ENCODE measurements around the gene ZDHHC18.

The ZDHHC18 gene

DNA sequence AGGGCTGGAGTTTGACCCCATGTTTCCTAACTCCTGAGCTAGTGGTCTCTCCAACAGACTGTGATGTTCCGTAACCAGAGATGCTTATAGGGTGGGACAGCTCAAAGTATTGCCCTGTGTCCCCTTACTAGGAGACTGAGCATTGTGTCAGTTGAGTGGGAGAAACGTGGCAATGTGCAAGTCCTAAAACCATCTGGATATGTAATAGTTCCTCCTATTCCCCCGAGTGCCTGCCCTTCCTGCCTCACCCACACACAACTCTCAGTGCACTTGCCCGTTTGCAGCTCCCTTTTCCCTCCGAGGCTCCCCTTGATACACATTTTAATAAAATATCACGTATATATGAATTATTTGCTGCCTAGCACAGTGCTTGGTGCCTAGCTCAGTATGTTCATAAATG is 35.3 kb upstream of the ZDHHC18 start:
- no peak for DNase-seq (ENCODE audit: low spot score)
- H3K27me3 ChIP-seq (ENCODE audit: insufficient read depth, poor library complexity, severe bottlenecking) = no peaks in the 10 kb centered on the region
- no peak overlapping the region for H3K27ac ChIP-seq (ENCODE audit: poor library complexity, severe bottlenecking)
- H3K4me3 ChIP-seq (ENCODE audit: severe bottlenecking) = no peak overlapping the region
- peaks cover 8% of the 10 kb centered on the region for H3K4me1 ChIP-seq (ENCODE audit: insufficient read depth, poor library complexity, severe bottlenecking)
- H3K36me3 ChIP-seq (ENCODE audit: low read depth) = peaks cover 5% of the 10 kb centered on the region; the same call in 1 of the 2 replicates
- TF ChIP-seq, protein P1, sequence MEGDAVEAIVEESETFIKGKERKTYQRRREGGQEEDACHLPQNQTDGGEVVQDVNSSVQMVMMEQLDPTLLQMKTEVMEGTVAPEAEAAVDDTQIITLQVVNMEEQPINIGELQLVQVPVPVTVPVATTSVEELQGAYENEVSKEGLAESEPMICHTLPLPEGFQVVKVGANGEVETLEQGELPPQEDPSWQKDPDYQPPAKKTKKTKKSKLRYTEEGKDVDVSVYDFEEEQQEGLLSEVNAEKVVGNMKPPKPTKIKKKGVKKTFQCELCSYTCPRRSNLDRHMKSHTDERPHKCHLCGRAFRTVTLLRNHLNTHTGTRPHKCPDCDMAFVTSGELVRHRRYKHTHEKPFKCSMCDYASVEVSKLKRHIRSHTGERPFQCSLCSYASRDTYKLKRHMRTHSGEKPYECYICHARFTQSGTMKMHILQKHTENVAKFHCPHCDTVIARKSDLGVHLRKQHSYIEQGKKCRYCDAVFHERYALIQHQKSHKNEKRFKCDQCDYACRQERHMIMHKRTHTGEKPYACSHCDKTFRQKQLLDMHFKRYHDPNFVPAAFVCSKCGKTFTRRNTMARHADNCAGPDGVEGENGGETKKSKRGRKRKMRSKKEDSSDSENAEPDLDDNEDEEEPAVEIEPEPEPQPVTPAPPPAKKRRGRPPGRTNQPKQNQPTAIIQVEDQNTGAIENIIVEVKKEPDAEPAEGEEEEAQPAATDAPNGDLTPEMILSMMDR (IDR thresholded peaks at IDR 0.05; ENCODE audit: poor library complexity, severe bottlenecking) = no peak
- H3K9me3 ChIP-seq (ENCODE audit: severe bottlenecking) = no peaks in the 10 kb centered on the region
- ATAC-seq (ENCODE audit: low read depth) = no peak

DNA sequence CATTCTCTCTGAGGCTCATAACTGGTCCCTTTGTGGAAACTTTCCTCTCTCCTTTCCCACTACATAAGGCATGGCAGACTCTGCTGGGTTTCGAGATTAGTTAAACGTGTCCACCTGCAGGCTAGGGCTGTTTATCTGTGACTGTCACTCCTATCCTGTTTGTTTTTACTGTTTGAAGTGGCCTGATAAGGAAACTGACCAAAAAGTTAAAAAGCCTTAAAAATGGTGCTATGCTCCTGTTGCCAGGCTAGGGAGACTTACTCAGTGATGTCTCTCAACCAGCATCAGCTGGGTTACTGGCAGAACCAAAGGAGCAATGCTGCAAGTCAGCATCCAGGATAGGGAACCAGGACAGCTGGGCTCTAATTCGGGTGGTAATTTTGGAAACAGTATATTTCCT is 34.9 kb upstream of the ZDHHC18 start:
- TF ChIP-seq, protein P1 (IDR thresholded peaks at IDR 0.05; ENCODE audit: poor library complexity, severe bottlenecking) = no peak

DNA sequence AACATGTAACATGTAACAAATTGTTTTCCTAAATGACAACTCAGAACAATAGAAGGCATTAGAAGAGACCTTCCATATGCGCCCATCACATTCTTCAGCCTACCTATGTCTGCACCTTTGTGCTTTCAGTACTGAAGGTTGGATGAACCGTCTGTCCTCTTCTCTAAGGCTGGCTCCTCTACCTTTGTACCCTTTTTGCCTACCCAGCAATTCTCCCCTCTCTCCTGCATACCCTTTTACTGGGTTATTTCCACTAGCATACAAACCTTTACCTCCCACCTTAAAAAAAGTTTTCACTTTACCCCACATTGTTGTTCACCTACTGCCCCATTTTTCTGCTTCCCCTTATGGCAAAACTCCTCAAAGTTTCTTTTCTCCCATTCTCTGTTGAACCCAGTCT is 33.6 kb upstream of the ZDHHC18 start:
- Histone ChIP-seq H3K4me1 (ENCODE audit: insufficient read depth, poor library complexity, severe bottlenecking) (no peaks in the 10 kb centered on the region), H3K4me3 (ENCODE audit: severe bottlenecking) (no peak overlapping the region), H3K36me3 (ENCODE audit: low read depth) (peaks cover 5% of the 10 kb centered on the region; the same call in 1 of the 2 replicates), H3K27me3 (ENCODE audit: insufficient read depth, poor library complexity, severe bottlenecking) (no peaks in the 10 kb centered on the region), H3K27ac (ENCODE audit: poor library complexity, severe bottlenecking) (no peak overlapping the region), H3K9me3 (ENCODE audit: severe bottlenecking) (no peaks in the 10 kb centered on the region)
- DNase-seq (ENCODE audit: low spot score) (no peak), ATAC-seq (ENCODE audit: low read depth) (no peak)
- TF ChIP-seq, protein P1 (IDR thresholded peaks at IDR 0.05; ENCODE audit: poor library complexity, severe bottlenecking) = no peak

More for the DNA sequence above, 34.9 kb upstream of the ZDHHC18 start:
- H3K27me3 ChIP-seq (ENCODE audit: insufficient read depth, poor library complexity, severe bottlenecking) = no peaks in the 10 kb centered on the region
- H3K36me3 ChIP-seq (ENCODE audit: low read depth) = peaks cover 5% of the 10 kb centered on the region; the same call in 1 of the 2 replicates
- no peak overlapping the region for H3K27ac ChIP-seq (ENCODE audit: poor library complexity, severe bottlenecking)
- ATAC-seq (ENCODE audit: low read depth) (no peak), DNase-seq (ENCODE audit: low spot score) (no peak)
- peaks cover 5% of the 10 kb centered on the region for H3K4me1 ChIP-seq (ENCODE audit: insufficient read depth, poor library complexity, severe bottlenecking)
- H3K9me3 ChIP-seq (ENCODE audit: severe bottlenecking) = no peaks in the 10 kb centered on the region
- no peak overlapping the region for H3K4me3 ChIP-seq (ENCODE audit: severe bottlenecking)

DNA sequence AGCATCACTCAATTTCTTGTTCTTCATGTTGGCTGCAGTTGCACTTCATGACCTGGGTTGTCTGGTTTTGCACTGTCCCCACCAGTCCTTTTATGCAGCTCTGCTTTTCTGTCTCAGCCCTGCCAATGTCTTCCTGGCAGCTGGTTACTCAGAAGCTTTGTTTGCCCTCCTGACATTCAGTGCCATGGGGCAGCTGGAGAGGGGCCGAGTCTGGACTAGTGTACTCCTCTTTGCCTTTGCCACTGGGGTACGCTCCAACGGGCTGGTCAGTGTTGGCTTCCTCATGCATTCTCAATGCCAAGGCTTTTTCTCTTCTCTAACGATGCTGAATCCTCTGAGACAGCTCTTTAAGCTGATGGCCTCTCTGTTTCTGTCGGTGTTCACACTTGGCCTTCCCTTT is 32.1 kb upstream of the ZDHHC18 start:
- no peaks in the 10 kb centered on the region for H3K4me1 ChIP-seq (ENCODE audit: insufficient read depth, poor library complexity, severe bottlenecking)
- no peak overlapping the region for H3K27ac ChIP-seq (ENCODE audit: poor library complexity, severe bottlenecking)
- no peaks in the 10 kb centered on the region for H3K27me3 ChIP-seq (ENCODE audit: insufficient read depth, poor library complexity, severe bottlenecking)
- no peak for ATAC-seq (ENCODE audit: low read depth)
- H3K4me3 ChIP-seq (ENCODE audit: severe bottlenecking) = no peak overlapping the region
- H3K36me3 ChIP-seq (ENCODE audit: low read depth) = peaks cover 5% of the 10 kb centered on the region; the same call in 1 of the 2 replicates
- TF ChIP-seq, protein P1 (IDR thresholded peaks at IDR 0.05; ENCODE audit: poor library complexity, severe bottlenecking) = no peak
- no peak for DNase-seq (ENCODE audit: low spot score)
- H3K9me3 ChIP-seq (ENCODE audit: severe bottlenecking) = no peaks in the 10 kb centered on the region

DNA sequence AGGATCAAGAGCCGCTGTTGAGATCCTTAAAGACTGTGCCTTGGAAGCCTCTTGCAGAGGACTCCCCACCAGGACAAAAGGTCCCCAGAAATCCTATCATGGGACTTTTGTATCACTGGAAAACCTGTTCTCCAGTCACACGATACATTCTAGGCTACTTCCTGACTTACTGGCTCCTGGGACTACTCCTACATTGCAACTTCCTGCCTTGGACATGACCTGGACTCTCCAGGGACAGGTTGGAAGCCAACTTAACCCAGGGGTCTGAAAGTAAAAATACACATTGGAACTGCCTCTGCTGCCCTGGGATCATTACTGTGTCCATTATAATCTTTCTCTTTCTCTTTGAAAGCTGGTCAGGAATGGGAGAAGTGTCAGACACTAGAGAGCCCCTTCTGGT is 28.9 kb upstream of the ZDHHC18 start:
- no peak for DNase-seq (ENCODE audit: low spot score)
- H3K4me3 ChIP-seq (ENCODE audit: severe bottlenecking) = no peak overlapping the region
- no peak for ATAC-seq (ENCODE audit: low read depth)
- TF ChIP-seq, protein P1 (IDR thresholded peaks at IDR 0.05; ENCODE audit: poor library complexity, severe bottlenecking) = no peak
- no peak overlapping the region for H3K27ac ChIP-seq (ENCODE audit: poor library complexity, severe bottlenecking)
- H3K27me3 ChIP-seq (ENCODE audit: insufficient read depth, poor library complexity, severe bottlenecking) = no peaks in the 10 kb centered on the region
- peaks cover 5% of the 10 kb centered on the region; the same call in 1 of the 2 replicates for H3K36me3 ChIP-seq (ENCODE audit: low read depth)
- peaks cover 16% of the 10 kb centered on the region for H3K4me1 ChIP-seq (ENCODE audit: insufficient read depth, poor library complexity, severe bottlenecking)
- no peaks in the 10 kb centered on the region for H3K9me3 ChIP-seq (ENCODE audit: severe bottlenecking)
